GM18502 (cell line): ENCODE data around the gene CSNK2A3.
"Not testable (repeated sequence)": the region's sequence is repeated elsewhere in the genome, so short reads cannot be mapped to it uniquely, and the experiment has no call there.

Source experiments
- ATAC-seq: cut with Tn5 transposase; IDR thresholded peaks from one replicate; pipeline ENCODE4 v1.9.1; 2021; ENCODE audit warnings: mild to moderate bottlenecking; ENCODE audit not compliant: unreplicated experiment, poor library complexity

CSNK2A3 gene

DNA sequence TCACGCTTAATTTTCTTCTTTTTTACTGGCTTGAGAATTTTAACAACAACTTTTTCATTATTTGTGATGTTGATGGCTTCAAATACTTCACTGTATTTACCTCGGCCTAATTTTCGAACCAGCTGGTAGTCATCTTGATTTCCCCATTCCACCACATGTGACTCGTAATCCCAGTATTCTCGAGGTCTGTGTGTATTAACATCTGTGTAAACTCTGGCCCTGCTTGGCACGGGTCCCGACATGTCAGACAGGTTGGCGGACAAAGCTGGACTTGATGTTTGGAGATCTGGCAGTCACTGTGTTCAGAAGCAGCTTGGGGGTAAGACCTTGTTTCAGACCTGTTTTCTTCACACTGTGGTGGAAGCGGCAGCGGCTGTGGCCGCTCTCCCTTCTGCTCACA lies at the start of gene CSNK2A3:
Gene CSNK2A3 (minus strand): TSS at position 373 of the 400 bp plus-strand sequence. CDS start 131 bp downstream, at position 242.
- not testable (repeated sequence) for ATAC-seq

DNA sequence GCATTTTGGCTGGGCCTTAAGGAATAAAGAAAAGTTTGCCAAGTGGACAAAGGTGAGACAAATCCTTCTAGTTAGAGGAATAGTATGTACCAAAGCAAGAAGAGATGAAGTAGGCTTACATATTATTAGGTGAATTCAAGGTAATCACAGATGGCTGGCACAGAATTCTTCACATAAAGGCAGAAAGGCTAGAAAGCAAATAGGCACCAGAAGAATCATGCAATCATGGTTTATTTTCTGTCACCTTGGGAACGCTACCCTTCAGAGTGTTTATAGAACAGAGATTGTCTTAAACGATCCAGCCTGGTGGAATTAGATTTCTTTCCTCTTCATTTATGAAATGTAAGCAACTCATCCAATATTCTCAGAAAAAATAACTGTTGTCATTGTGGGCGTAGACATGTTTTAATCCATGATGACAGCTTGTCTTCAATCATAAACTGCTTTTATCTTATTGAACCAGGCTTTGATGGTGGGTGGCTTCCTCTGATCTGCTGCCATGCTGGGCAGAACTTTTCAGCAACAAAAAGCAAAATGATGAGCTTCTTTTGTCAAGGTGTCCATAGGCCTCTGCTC lies 49.0 kb upstream of the CSNK2A3 start:
- no peak for ATAC-seq

DNA sequence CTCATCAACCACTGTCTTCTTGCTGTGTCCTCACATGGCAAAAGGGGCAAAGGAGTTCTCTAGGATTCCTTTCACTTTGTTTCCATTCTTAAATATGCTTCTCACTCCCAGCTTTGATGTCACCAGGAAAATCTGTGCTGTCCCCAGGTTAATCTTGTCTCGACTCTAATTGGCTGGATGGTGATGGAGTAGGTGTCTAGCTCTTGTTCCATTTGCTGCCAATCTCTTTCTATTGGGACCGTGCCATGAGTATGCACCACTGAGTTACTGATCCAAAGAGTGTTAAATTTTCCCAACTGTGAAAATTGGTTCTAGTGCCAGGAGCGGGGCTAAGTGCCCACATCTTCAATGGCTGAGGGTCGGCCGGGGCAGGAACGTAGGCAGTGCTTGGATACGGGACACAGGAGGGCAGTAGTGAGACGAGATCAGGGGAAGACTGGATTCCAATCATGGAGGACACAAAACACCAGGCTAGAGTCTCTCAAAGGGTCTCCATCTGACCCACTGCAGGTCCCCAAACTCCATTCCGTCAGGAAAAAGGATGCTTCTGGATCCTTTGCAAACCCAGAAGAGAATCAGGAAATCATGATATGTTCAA lies 47.7 kb upstream of the CSNK2A3 start:
- ATAC-seq: no peak

DNA sequence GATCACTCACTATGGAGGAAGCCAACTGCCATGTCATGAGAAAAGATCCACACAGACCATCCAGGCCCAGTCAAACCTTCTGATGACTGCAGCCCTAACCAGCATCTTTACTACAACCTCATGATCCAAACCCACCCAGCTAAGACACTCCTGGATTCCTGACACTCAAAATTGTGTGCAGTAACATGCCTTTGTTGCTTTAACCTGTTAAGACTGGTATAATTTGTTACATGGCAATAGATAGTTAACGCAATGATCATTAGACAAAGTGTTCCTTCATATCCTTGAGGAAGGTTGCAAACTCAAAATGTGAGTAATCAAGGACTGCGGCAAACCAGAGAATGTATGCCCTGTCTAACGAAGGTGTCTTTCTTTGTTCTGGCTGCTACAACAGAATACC lies 47.1 kb upstream of the CSNK2A3 start:
- ATAC-seq: no peak

DNA sequence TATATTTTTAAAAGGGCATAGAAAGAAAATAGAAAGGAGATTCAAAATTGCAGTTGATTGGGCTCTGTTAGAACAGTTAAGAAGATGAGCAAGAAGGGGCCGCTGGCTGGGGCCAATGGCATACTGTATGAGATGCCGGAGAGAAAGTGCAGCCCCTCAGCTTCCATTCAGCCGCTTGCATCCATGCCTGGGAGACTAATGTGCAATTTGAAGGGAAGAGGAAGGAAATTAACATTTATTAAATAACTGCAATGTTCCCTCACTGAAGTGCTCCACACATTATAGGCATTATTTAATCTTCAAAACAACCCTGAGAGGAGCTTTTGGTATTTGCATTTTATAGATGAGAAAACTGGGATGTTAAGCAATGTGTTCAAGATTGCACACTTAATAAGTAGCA lies 44.7 kb upstream of the CSNK2A3 start:
- no peak for ATAC-seq

DNA sequence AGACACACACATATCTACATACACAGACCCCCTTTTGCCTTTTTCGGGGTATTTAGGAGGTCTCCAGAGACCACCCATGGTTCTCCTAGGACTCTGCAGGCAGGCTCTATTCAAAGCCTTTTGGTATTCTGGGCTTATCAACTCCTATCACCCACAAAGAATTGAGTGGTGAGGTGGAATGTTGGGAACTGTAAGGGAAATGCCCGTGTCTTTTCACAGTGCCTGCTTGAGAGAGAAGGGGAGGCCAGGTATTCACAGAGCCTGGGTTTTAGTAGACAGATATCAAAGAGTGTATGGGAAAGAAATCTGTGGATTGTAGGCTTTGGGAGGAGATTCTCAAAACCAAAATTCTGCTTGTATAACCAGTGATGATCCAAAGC lies 44.0 kb upstream of the CSNK2A3 start:
- ATAC-seq: no peak

DNA sequence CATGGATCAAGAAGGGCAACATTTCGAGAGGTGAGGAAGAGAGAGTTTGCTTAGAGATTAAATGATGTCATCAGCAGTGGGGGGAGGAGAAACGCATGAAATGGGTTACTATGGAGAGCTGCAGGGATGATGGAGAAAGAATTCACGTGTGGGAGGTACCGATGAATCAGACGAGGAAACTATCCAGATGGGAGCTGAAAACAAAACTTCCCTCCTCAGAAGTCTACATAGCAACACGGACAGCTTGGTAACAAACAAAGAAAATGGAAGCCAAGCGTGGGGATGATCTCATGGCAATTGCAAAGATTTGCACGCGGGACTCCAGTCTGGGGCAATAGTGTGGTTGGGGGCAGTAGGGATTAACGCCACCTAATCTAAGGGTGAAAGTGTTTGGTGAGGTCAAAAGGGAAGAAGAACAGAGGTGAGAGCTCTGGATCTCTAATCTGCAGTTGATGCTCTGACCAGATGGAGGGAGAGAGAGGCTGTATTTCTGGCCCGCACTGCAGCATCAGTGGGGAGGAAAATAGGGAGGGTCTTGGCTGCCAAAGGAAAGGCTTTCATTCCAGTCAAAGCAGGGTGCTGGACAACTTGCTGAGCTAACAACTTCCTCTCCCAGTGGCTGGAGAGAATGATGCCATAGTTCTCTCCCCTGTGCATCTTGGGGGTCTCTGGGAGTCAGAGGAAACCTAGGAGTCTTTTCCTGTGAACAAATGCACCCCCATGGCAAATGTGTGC lies 43.4 kb upstream of the CSNK2A3 start:
- ATAC-seq: no peak

DNA sequence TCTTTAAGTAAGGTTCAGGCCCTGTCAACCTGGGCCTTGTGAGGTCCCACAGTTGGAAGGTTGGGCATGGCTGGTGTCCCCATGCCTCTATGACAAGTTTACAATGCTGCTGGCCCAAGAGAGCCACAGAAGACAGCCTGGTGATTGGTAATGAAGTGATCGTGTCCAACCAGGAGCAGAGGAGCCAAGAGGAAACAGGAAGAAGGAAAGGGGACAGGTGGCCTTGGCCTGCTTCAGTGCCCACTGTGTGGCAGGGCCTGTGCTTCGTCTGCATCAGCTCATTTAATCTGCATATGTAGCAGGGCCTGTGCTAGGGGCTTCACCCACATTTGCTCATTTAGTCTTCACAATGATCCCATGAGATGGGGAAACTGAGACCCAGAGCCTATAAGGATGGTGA lies 42.1 kb upstream of the CSNK2A3 start:
- no peak for ATAC-seq

GRCh38 chr11:11394241-11394640 lies 41.2 kb upstream of the CSNK2A3 start:
- no peak for ATAC-seq

DNA sequence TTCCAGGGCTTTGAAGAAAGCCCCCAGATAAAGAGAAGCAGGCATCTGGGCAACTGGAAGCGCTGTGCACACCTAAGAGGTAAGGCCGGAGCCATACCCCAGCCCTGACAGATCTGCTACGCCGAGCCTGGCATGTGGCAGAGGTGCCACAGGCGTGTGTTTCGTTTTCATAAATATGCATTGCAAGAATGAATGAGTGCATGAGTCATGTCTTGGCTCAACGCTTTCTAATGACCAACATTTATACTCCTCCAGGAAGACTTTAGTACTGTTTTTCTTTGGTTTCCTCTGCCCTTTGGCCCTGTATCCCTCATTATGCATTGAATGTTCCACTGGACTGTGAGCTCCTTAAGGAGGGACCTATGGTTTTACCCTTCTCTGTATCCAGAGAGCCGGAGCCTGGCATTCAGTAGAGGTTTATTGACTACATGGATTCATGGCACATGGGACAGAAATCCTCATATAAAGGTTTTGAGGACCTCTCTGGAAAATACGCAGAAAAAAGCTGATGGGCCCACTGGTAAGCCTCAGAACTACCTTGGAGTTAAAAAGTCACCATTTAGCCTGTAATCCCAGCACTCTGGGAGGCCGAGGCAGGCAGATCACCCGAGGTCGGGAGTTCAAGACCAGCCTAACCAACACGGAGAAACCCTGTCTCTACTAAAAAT lies 38.9 kb upstream of the CSNK2A3 start:
- no peak for ATAC-seq

- ATAC-seq: no peak
Observed at GRCh38 chr11:11391169-11391568, 38.1 kb upstream of the CSNK2A3 start.

DNA sequence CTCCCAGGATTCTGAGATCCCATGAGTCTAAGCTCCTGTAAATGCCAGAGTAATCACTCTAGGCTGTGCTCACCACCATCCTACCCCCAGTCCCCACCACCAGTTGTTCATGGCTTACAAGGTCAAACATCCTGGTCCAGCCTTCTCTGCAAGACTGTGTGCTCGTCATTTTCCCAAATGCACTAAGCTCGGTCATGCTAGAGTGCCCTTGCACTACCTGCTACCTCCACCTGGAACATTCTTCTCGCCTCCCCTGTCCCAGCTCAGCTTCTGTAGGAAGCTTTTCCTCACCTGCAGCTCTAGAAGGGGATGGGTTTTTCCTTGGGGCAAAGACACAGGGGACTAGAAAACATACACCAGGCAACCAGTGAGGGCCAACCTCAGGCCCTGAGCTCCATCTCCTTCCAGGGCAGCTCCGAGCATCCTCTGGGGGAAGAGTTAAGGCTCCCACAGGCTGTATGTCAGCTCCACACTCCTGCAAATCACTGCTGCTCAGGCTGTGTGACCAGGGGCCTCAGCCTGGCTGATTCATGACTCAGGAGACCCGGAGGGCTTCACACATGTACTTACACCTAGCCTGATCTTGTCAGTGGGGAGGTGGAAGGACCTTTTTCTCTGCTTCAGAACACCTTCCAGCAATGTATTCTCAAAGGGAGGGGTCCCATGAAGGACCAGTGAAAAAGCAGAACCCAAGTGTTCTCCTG lies 37.2 kb upstream of the CSNK2A3 start:
- ATAC-seq: no peak

DNA sequence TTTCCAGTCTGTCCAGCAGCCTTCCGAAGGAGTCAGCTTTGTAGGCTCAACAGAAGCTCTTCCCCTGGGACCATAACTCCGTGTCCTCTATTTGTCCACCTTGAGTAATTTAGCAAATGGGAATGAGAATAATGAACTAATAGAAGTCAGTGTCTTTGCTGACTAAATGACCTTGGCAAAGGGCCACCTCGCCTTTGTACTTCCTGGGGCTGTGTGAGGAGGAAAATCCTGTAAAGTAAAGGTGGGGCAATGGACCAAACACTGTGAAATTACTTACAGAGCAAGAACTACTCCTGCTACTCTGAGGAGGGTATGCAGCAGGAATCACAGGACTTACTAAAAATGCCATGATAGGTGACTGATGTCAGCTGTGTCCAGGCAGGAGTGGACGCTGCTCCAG lies 36.2 kb upstream of the CSNK2A3 start:
- no peak for ATAC-seq

- no peak for ATAC-seq
Observed at GRCh38 chr11:11387622-11388305, 34.7 kb upstream of the CSNK2A3 start.

DNA sequence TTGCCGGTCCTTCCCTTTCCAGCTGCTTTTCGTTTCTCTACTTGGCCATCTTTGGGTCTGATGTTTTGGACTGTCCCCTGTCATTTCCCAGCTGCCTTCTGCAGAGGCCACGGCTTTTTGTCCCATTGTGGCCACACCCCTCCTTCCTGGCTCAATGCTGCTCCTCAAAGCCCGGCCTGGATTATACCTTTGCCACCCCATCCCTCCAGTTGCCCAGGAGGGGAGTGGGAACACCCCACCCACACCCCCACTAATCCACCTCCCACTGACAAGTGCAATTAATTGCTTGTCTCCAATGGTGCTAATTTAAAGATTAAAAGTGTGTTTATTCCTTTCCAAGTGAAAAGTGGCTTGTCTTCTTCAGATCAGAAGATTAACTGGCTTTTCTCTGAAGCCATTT lies 34.2 kb upstream of the CSNK2A3 start:
- ATAC-seq: no peak

GRCh38 chr11:11384829-11385228 lies 31.8 kb upstream of the CSNK2A3 start:
- ATAC-seq: no peak

DNA sequence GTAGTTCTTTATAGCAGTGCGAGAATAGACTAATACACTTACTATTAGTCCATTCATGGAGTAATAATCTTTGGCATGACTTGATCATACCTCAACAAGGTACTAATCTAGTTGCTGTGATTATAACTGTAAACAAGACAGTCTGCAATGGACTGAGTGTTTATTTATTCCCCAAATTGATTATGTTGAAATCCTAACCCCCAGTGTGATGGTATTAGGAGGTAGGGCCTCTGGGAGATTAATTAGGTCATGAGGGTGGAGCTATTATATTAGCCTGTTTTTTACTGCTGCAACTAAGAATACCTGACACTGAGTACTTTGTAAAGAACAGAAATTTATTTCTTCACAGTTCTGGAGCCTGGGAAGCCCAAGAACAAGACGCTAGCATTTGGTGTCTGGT lies 30.9 kb upstream of the CSNK2A3 start:
- ATAC-seq: no peak

- ATAC-seq: no peak
Observed at GRCh38 chr11:11382858-11383532, 29.9 kb upstream of the CSNK2A3 start.

GRCh38 chr11:11381471-11382105 lies 28.5 kb upstream of the CSNK2A3 start:
- no peak for ATAC-seq
